Progenitor cell of endocrine pancreas (in vitro differentiated cells): Measurements from ENCODE around the gene SEC14L3. TPM values are rescaled to one million over a fixed set of nuclear protein-coding genes. Genes with fewer than 3 reads are reported as not detected.

ENCODE experiments used
- DNase-seq: peaks from one replicate; pipeline ENCODE4 v3.0.0; 2021; ENCODE audit warnings: low spot score; ENCODE audit not compliant: unreplicated experiment
- H3K27ac Mint-ChIP-seq: 2 replicates; pipeline ENCODE4 v1.8.0; 2021; ENCODE audit warnings: mild to moderate bottlenecking, moderate library complexity, mixed read lengths
- H3K27me3 Mint-ChIP-seq: 2 replicates; pipeline ENCODE4 v1.8.0; 2021; ENCODE audit warnings: mixed read lengths
- H3K36me3 Mint-ChIP-seq: 2 replicates; pipeline ENCODE4 v1.8.0; 2022; ENCODE audit warnings: mixed read lengths; ENCODE audit not compliant: insufficient read depth
- H3K4me1 Mint-ChIP-seq: 2 replicates; pipeline ENCODE4 v1.8.0; 2021; ENCODE audit warnings: low read depth, mixed read lengths
- H3K4me3 Mint-ChIP-seq: 2 replicates; pipeline ENCODE4 v1.8.0; 2021; ENCODE audit warnings: low read depth, mild to moderate bottlenecking, moderate library complexity, mixed read lengths
- H3K9me3 Mint-ChIP-seq: 2 replicates; pipeline ENCODE4 v1.8.0; 2021; ENCODE audit warnings: low read depth, mixed read lengths
- CTCF ChIP-seq: fragments of 200-600 bp; sonication (generic); IDR thresholded peaks from one replicate; pipeline ENCODE4 v1.5.0; 2021; ENCODE audit warnings: antibody characterized with exemption, mild to moderate bottlenecking; ENCODE audit not compliant: unreplicated experiment
- total RNA-seq: library from RNA; stranded (reverse); gene quantifications from 2 replicates; pipeline ENCODE4 v1.2.1, GENCODE V29; 2021

SEC14L3 gene
- total RNA-seq, 1 donor from 2014 or later = not detected

DNA sequence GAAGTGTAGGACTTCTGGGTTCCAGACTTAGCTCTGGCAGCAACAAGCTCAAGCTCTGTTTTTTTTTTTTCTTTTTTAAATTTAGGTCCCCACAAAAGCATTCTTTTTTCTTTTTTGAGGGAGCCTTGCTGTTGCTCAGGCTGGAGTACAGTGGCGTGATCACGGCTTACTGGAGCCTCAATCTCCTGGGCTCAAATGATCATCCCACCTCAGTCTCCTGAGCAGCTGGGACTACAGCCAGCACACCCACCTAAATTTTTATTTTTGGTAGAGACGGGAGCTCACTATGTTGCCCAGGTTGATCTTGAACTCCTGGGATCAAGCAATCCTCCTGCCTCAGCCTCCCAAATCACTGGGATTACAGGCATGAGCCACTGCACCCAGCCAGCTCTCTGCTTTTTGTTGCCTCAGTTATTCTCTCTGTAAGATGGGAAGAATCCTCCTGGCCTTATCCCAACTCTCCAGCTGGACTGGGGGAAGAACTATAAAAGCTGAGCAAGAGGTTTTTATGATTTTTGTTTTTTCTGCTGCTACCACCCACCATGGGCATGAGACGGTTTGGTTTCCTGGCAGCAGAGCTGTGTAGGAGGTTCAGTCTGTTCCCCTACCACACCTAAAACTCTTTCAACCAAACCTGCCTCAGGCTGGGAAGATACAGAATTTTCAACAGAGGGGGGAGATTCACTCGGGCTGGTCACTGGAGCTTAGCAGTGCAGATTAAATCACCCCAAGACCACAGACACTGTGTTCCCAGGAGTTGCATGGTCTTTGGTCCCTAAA lies 57.9 kb downstream of the SEC14L3 start:
- Mint-ChIP-seq H3K36me3 (peaks cover 27% of the 10 kb centered on the region), H3K4me1 (peaks cover 26% of the 10 kb centered on the region), H3K4me3 (no peak overlapping the region), H3K9me3 (no peaks in the 10 kb centered on the region), H3K27me3 (no peaks in the 10 kb centered on the region), H3K27ac (no peak overlapping the region)
- TF ChIP-seq CTCF = no peak
- no peak for DNase-seq

DNA sequence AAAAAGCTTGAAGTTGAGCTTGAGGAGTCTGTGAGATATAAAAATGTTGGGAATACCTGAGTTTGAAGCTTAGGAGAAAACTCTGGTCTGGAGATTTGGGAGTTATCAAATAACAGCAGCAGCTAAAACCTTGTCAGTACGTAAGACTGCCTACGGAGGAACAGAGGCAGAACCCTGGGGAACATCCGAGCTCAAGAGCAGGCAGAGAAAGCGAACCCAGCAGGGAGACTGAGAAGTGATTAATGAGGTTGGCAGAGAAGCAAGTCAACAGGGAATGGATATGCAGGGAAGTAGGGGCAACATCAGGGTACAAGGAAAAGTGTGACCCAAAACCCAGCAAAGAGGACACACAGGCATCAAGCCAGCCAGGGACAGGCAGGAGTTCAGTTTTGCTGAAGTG lies 58.8 kb downstream of the SEC14L3 start:
- Mint-ChIP-seq H3K36me3 (peaks cover 25% of the 10 kb centered on the region), H3K27me3 (no peaks in the 10 kb centered on the region), H3K4me1 (peaks cover 17% of the 10 kb centered on the region), H3K9me3 (no peaks in the 10 kb centered on the region), H3K27ac (no peak overlapping the region), H3K4me3 (no peak overlapping the region)
- TF ChIP-seq CTCF = no peak
- no peak for DNase-seq

GRCh38 chr22:30411780-30412179 lies 60.0 kb downstream of the SEC14L3 start:
- no peaks in the 10 kb centered on the region for H3K9me3 Mint-ChIP-seq
- DNase-seq = no peak
- TF ChIP-seq CTCF = no peak
- peaks cover 25% of the 10 kb centered on the region for H3K36me3 Mint-ChIP-seq
- H3K27me3 Mint-ChIP-seq = no peaks in the 10 kb centered on the region
- H3K4me3 Mint-ChIP-seq = no peak overlapping the region
- peaks cover 5% of the 10 kb centered on the region for H3K4me1 Mint-ChIP-seq
- no peak overlapping the region for H3K27ac Mint-ChIP-seq

Other genes with a start within 250 kb of the SEC14L3 start
- gene LIF, start 225.3 kb downstream of the SEC14L3 start, total RNA-seq = 2.3 and 3.6 TPM in 2 replicates
- gene OSM, start 205.2 kb downstream of the SEC14L3 start, total RNA-seq = not detected in 2 replicates
- 7.2 and 9.3 TPM in 2 replicates for gene CASTOR1, start 182.5 kb downstream of the SEC14L3 start, total RNA-seq
- gene TBC1D10A, start 145.1 kb downstream of the SEC14L3 start, total RNA-seq = 10.6 and 13.4 TPM in 2 replicates
- gene SF3A1, start 115.1 kb downstream of the SEC14L3 start, total RNA-seq = 155 and 165 TPM in 2 replicates
- gene CCDC157, start 115.0 kb downstream of the SEC14L3 start, total RNA-seq = 11.1 and 13.5 TPM in 2 replicates
- 32.5 and 35.8 TPM in 2 replicates for gene RNF215, start 84.6 kb downstream of the SEC14L3 start, total RNA-seq
- gene SEC14L2, start 75.0 kb downstream of the SEC14L3 start, total RNA-seq = 13.2 and 13.7 TPM in 2 replicates
- 12.6 and 16.6 TPM in 2 replicates for gene MTFP1, start 46.2 kb downstream of the SEC14L3 start, total RNA-seq
- 0.31 and 0.46 TPM in 2 replicates for gene SEC14L4, start 33.7 kb upstream of the SEC14L3 start, total RNA-seq
- 3.7 and 4.8 TPM in 2 replicates for gene SEC14L6, start 74.7 kb upstream of the SEC14L3 start, total RNA-seq
- 21.6 and 23.7 TPM in 2 replicates for gene GAL3ST1, start 102.6 kb upstream of the SEC14L3 start, total RNA-seq
- 71.6 and 74.4 TPM in 2 replicates for gene PES1, start 119.9 kb upstream of the SEC14L3 start, total RNA-seq
- gene TCN2, start 135.2 kb upstream of the SEC14L3 start, total RNA-seq = 22.3 and 22.9 TPM in 2 replicates
- gene SLC35E4, start 163.8 kb upstream of the SEC14L3 start, total RNA-seq = 2.1 and 2.6 TPM in 2 replicates
- gene DUSP18, start 195.9 kb upstream of the SEC14L3 start, total RNA-seq = 11.2 and 11.6 TPM in 2 replicates
- 8.3 and 9.5 TPM in 2 replicates for gene OSBP2, start 222.9 kb upstream of the SEC14L3 start, total RNA-seq